GM19043 (cell line): ENCODE measurements around the gene NRP2.
A peak's percentile ranks its signal among the peaks of the same experiment; 100 is the strongest.

Experiments used
- ATAC-seq: cut with Tn5 transposase; IDR thresholded peaks from one replicate; pipeline ENCODE4 v1.9.1; 2021; ENCODE audit warnings: low read depth; ENCODE audit not compliant: unreplicated experiment

NRP2 gene

GRCh38 chr2:205705511-205706349 lies 23.4 kb downstream of the NRP2 start:
- ATAC-seq: no peak

- ATAC-seq: peak; percentile 93
Measured at GRCh38 chr2:205706769-205707381, 24.6 kb downstream of the NRP2 start.

- no peak for ATAC-seq
Measured at GRCh38 chr2:205708231-205708631, 25.9 kb downstream of the NRP2 start.

- ATAC-seq: no peak
Measured at GRCh38 chr2:205709319-205709718, 27.0 kb downstream of the NRP2 start.

GRCh38 chr2:205712508-205712907 lies 30.2 kb downstream of the NRP2 start:
- no peak for ATAC-seq

- no peak for ATAC-seq
Measured at GRCh38 chr2:205713086-205713485, 30.8 kb downstream of the NRP2 start.

GRCh38 chr2:205714058-205714776 lies 31.9 kb downstream of the NRP2 start:
- peak; percentile 70 for ATAC-seq

GRCh38 chr2:205714789-205715720 lies 32.8 kb downstream of the NRP2 start:
- ATAC-seq: no peak

GRCh38 chr2:205715831-205716525 lies 33.7 kb downstream of the NRP2 start:
- ATAC-seq: no peak

GRCh38 chr2:205717175-205717846 lies 35.0 kb downstream of the NRP2 start:
- no peak for ATAC-seq

- no peak for ATAC-seq
Measured at GRCh38 chr2:205717999-205718398, 35.7 kb downstream of the NRP2 start.

- no peak for ATAC-seq
Measured at GRCh38 chr2:205719847-205720246, 37.5 kb downstream of the NRP2 start.

GRCh38 chr2:205720451-205720902 lies 38.2 kb downstream of the NRP2 start:
- ATAC-seq: no peak

GRCh38 chr2:205721057-205721449 lies 38.8 kb downstream of the NRP2 start:
- no peak for ATAC-seq

GRCh38 chr2:205722283-205722918 lies 40.1 kb downstream of the NRP2 start:
- no peak for ATAC-seq

GRCh38 chr2:205723179-205723578 lies 40.9 kb downstream of the NRP2 start:
- no peak for ATAC-seq

GRCh38 chr2:205725059-205725458 lies 42.8 kb downstream of the NRP2 start:
- no peak for ATAC-seq

- ATAC-seq: no peak
Measured at GRCh38 chr2:205726506-205726905, 44.2 kb downstream of the NRP2 start.

- ATAC-seq: no peak
Measured at GRCh38 chr2:205727174-205727573, 44.9 kb downstream of the NRP2 start.
